HEK293T (cell line): ENCODE data around the gene SIRT5.

Source experiments
- ARNT ChIP-seq: fragments of 450-650 bp; IDR thresholded peaks from 2 replicates; pipeline ENCODE4 v1.6.1; 2017; ENCODE audit warnings: mild to moderate bottlenecking
- BHLHE40 ChIP-seq: fragments of 450-650 bp; IDR thresholded peaks from 2 replicates; pipeline ENCODE4 v1.6.1; 2016; ENCODE audit warnings: mild to moderate bottlenecking, moderate library complexity, borderline replicate concordance
- CTBP1 ChIP-seq: fragments of 450-650 bp; IDR thresholded peaks from 2 replicates; pipeline ENCODE4 v1.6.1; 2016; ENCODE audit warnings: borderline replicate concordance
- FOXK2 ChIP-seq: fragments of 450-650 bp; IDR thresholded peaks from 2 replicates; pipeline ENCODE4 v1.6.1; 2016; ENCODE audit warnings: mild to moderate bottlenecking
- HDGF ChIP-seq: fragments of 450-650 bp; IDR thresholded peaks from 2 replicates; pipeline ENCODE4 v1.6.1; 2017; ENCODE audit warnings: antibody characterized with exemption, borderline replicate concordance
- SUZ12 ChIP-seq: fragments of 450-650 bp; IDR thresholded peaks from 2 replicates; pipeline ENCODE4 v1.6.1; 2016; ENCODE audit warnings: mild to moderate bottlenecking

DNA sequence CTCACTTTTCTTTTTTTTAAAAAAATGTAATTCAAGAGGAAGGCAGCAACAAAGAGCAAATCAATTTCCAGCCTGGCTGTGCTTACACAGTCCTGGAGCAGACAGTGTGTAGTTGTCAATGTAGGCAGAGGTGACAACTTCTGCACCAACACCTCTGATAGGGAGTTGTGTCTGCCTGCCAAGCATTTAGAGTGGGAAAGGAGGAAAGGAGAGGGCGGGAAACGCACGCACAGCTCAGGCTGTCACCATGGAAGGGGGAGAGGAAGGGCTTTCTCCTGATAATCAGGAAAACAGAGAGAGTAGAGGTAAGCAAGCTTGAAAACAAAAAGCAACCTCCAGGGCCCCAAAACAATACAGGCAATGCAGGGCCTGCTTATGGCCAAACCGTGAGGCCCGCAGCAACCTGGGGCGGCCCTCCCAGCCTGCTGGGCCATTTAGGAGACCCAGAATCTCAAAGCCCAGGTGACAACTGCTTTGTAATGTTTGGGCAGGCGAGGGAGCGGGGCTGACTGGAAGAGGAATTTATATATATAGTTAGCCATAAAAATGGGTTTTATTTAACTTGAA, 45.5 kb upstream of the SIRT5 start:
- TF ChIP-seq BHLHE40: no peak
- TF ChIP-seq FOXK2: no peak
- TF ChIP-seq ARNT: no peak
- TF ChIP-seq SUZ12: no peak
- no peak for TF ChIP-seq HDGF
- TF ChIP-seq CTBP1: no peak
